ENCODE measurements around the gene LRRC9. TPM values are rescaled to one million over a fixed set of nuclear protein-coding genes. Genes with fewer than 3 reads are reported as not detected.
"Not testable (repeated sequence)": the region's sequence is repeated elsewhere in the genome, so short reads cannot be mapped to it uniquely, and the experiment has no call there.

The LRRC9 gene
- total RNA-seq, 1 donor from 2014 or later = 0.19 TPM

GRCh38 chr14:60097974-60098373, 178.0 kb downstream of the LRRC9 start:
- H3K9me3 ChIP-seq (replicated peaks) = no peaks in the 10 kb centered on the region
- H3K27ac ChIP-seq (replicated peaks) = peak overlapping the region; percentile 14

DNA sequence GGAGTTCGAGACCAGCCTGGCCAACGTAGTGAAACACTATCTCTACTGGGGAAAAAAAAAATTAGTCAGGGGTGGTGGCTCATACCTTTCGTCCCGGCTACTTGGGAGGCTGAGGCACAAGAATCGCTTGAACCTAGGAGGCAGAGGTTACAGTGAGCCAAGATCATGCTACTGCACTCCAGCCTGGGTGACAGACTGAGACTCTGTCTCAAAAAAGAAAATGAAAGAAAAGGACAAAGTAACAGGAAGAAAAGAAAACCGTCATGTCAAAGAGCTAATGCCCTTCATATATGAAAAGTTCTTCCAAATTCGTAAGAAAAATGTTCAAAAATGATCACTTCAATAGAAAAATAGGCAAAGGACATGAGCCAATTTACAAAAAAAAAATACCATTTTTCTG, 179.9 kb downstream of the LRRC9 start:
- Histone ChIP-seq H3K27ac (replicated peaks) (peak overlapping the region; percentile 13), H3K4me1 (peaks cover 77% of the 10 kb centered on the region)
- H3K36me3 ChIP-seq; intact Hi-C loops (cut with micrococcal nuclease); H3K4me3 ChIP-seq; H3K9me3 ChIP-seq (replicated peaks); DNase-seq; H3K27me3 ChIP-seq (ENCODE audit: low read depth): not testable (repeated sequence)

More at GRCh38 chr14:60097974-60098373, 178.0 kb downstream of the LRRC9 start:
- TF ChIP-seq CTCF (IDR thresholded peaks at IDR 0.05; ENCODE audit: borderline replicate concordance) = no peak
- Histone ChIP-seq H3K4me1 (peaks cover 86% of the 10 kb centered on the region), H3K36me3 (peaks cover 6% of the 10 kb centered on the region), H3K27me3 (ENCODE audit: low read depth) (no peaks in the 10 kb centered on the region), H3K4me3 (no peak overlapping the region)
- no peak for DNase-seq
- intact Hi-C loops (cut with micrococcal nuclease) = no loop called here

DNA sequence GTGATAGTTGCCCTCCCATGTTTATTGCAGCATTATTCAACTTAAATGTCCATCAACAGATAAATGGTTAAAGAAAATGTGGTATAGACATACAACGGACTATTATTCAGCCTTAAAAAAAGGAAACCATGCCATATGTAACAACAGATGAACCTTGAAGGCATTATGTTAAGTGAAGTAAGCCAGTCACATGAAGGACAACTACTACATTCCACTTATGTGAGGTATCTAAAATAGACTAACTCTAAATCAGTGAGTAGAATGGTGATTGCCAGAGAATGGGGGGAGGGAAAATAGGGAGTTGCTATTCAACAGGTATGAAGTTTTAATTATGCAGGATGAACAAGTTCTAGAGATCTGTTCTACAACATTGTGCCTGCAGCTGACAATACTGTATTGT, 181.8 kb downstream of the LRRC9 start:
- Histone ChIP-seq H3K36me3 (peaks cover 6% of the 10 kb centered on the region), H3K27me3 (ENCODE audit: low read depth) (no peaks in the 10 kb centered on the region), H3K4me1 (peaks cover 75% of the 10 kb centered on the region), H3K9me3 (replicated peaks) (no peaks in the 10 kb centered on the region), H3K27ac (replicated peaks) (peak overlapping the region; percentile 45), H3K4me3 (peak overlapping the region; percentile 2)
- DNase-seq = no peak
- no peak for TF ChIP-seq CTCF (IDR thresholded peaks at IDR 0.05; ENCODE audit: borderline replicate concordance)
- intact Hi-C loops (cut with micrococcal nuclease) = no loop called here

DNA sequence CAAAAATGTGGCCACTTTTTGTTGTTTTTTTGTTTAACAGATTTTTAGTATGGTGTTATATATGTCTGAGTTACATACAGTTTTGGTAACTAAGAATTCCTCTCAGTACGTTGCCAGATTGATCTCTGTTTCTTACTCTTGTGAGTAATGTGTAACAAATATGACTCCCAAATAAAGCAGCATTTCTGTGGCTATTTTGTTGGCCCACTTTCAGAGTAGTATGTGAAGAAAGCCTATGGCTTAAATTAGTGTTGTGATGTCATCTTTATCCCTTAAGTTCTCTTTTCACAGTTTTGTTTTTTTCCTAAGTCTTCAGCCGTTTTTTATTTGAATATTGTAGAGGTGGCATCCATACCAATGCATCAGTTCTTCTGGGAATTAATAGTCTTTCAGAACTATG, 182.4 kb downstream of the LRRC9 start:
- TF ChIP-seq CTCF (IDR thresholded peaks at IDR 0.05; ENCODE audit: borderline replicate concordance) = no peak
- Histone ChIP-seq H3K36me3 (peaks cover 6% of the 10 kb centered on the region), H3K27ac (replicated peaks) (peak overlapping the region; percentile 45), H3K4me3 (peak overlapping the region; percentile 2), H3K9me3 (replicated peaks) (no peaks in the 10 kb centered on the region), H3K27me3 (ENCODE audit: low read depth) (no peaks in the 10 kb centered on the region), H3K4me1 (peaks cover 75% of the 10 kb centered on the region)
- intact Hi-C loops (cut with micrococcal nuclease) = no loop called here
- DNase-seq = no peak

DNA sequence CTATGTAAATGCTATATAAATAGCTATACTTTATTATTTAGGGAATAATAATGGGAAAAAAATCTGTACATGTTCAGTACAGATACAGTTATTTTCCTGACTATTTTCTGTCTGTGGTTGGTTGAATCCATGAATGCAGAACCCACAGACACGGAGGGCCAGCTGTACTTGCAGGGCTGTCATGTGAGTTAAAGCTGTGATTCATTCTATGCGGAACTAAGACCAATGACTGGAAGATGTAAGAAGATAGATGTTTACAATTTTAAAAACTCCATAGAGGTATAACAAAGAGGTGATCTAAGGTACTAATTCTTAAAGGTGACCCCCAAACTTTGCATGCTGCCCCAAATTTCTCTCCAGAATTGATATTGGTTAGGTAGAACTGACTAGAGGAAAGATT, 186.4 kb downstream of the LRRC9 start:
- H3K27me3 ChIP-seq (ENCODE audit: low read depth) = no peaks in the 10 kb centered on the region
- H3K9me3 ChIP-seq (replicated peaks) = no peaks in the 10 kb centered on the region
- H3K4me1 ChIP-seq = peaks cover 56% of the 10 kb centered on the region
- no peak for DNase-seq
- TF ChIP-seq CTCF (IDR thresholded peaks at IDR 0.05; ENCODE audit: borderline replicate concordance) = no peak
- intact Hi-C loops (cut with micrococcal nuclease) = no loop called here
- peak overlapping the region; percentile 18 for H3K27ac ChIP-seq (replicated peaks)
- peaks cover 18% of the 10 kb centered on the region for H3K36me3 ChIP-seq
- H3K4me3 ChIP-seq = no peak overlapping the region

GRCh38 chr14:60107477-60107876, 187.5 kb downstream of the LRRC9 start:
- no peak for DNase-seq
- Histone ChIP-seq H3K36me3 (peaks cover 18% of the 10 kb centered on the region), H3K27ac (replicated peaks) (no peak overlapping the region), H3K9me3 (replicated peaks) (no peaks in the 10 kb centered on the region), H3K4me3 (no peak overlapping the region), H3K27me3 (ENCODE audit: low read depth) (no peaks in the 10 kb centered on the region), H3K4me1 (peaks cover 51% of the 10 kb centered on the region)
- no peak for TF ChIP-seq CTCF (IDR thresholded peaks at IDR 0.05; ENCODE audit: borderline replicate concordance)
- intact Hi-C loops (cut with micrococcal nuclease) = no loop called here
